GM21381 (cell line): Measurements from ENCODE around the gene NCS1.

ENCODE experiments used
- ATAC-seq: cut with Tn5 transposase; IDR thresholded peaks from one replicate; pipeline ENCODE4 v1.9.1; 2021; ENCODE audit warnings: mild to moderate bottlenecking, moderate library complexity; ENCODE audit not compliant: unreplicated experiment

The NCS1 gene

GRCh38 chr9:130193103-130193502 is 20.9 kb downstream of the NCS1 start:
- no peak for ATAC-seq

DNA sequence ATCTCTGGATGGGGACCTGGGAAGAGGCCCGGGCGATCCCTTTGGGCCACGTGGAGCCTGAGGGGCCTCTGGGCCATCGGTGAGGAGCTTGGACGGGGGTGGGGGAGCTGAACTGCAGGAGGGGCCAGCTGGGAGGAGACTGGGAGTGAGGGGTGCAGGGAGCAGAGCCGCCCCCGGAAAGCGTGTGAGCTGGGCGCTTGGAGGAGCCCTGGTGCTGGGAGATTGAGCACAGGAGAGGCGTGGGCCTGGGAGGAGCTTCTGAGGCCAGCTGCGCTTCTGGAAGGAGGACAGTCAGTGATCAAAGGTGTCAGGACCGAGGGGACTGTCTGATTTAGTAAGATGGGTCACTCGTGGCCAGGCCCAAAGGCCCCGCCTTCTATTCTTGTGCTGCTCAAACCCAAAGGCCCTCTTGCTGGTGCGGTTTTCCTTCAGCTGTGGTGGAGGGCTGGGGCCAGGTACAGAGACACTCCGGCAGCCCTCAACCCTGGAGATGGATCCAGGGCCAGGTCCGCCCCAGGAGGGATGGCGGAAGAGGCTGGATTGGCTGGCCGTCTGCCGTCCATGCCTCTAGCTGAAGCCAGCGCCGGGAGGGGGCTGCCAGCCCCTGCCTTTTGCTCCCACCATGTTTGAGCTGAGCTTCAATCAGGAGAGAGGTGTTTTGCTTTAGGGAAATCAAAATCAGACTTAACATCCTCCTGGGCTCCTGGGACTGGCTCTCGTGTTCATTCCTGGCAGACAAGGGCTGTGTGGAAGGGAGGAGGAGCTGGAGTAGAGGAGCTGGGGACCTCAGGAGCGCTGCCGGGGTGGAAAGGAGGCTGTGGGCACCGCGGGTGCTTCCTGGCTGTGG is 21.6 kb downstream of the NCS1 start:
- ATAC-seq, result no peak

DNA sequence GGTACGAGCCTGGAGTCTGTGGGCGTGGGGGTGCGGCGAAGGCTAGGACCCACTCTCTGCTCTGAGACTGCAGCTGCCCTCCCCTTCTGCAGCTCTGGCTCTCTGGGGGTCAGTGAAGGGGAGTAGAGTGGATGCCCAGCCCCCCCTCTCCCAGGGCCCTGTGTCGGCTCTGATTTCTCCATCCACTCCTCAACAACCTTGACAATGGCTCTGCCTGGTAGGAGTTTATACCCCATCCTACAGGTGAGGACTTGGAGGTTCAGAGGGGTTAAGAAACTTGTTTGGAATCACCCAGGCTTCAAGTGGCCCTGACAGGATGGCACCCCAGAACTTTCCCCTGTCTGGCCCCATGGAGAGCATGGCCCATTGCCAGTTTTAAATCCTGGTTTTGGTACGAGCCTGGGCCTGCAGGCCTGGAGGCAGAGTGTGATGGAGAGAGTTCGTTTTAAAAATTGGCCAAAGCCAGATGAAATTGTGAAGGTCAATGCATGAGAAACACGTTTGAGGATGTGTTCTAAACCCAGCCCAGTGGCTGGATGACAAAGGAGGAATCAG is 22.3 kb downstream of the NCS1 start:
- ATAC-seq, result no peak

- ATAC-seq, result no peak
Observed at GRCh38 chr9:130195638-130196037, 23.4 kb downstream of the NCS1 start.

DNA sequence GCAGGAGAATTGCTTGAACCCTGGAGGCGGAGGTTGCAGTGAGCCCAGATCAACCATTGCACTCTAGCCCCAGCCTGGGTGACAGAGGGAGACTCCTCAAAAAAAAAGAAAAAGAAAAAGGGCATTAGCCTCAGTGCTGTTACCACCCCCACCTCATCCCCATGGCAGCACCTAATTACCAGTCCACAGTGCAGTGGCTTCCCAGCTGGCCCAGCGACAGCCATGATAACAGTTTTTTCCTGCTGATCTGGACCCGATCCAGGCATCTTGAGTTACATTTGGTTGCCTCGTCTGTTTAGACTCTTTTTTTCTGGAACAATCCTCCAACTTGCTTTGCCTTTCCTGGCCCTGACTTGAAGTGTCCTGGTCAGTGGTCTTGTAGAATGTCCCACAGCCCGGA is 24.4 kb downstream of the NCS1 start:
- no peak for ATAC-seq

- ATAC-seq, result no peak
Observed at GRCh38 chr9:130197386-130197785, 25.2 kb downstream of the NCS1 start.

DNA sequence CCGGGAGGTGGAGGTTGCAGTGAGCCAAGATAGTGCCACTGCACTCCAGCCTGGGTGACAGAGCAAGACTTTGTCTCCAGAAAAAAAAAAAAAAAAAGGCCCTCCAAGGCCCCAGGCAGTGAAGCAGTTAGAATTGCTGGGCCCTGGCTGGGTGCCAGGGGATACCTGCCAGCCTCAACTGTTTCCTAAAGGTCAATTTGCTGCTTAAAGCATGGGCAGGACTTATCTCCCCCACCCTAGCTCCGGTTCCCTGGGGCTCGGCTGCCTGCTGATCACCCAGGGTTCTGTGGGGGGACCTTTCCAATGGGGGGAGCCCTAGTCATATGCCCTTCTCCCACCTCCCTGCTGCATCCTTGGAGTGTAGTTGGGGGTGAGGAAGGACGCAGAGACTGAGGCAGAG is 25.7 kb downstream of the NCS1 start:
- no peak for ATAC-seq

GRCh38 chr9:130198501-130199179 is 26.4 kb downstream of the NCS1 start:
- ATAC-seq, result no peak

DNA sequence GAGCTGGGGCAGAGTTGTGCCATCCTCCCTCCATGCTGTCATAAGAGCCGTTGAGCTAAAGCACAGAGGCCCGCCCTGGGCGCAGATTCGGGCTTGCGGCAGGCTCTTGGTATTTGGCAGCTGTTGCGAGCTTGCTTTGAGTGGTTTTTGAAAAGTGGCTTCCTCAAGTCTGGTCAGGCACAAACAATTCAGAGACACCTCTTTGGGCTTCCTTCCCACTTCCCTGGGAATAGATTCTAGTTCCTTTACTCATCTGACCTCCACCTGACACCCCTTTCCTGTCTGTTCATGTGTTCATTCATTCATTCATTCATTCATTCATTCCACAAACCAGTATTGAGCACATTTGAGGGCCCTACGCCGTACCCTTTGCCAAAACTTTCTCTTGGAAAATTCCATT is 27.4 kb downstream of the NCS1 start:
- no peak for ATAC-seq

DNA sequence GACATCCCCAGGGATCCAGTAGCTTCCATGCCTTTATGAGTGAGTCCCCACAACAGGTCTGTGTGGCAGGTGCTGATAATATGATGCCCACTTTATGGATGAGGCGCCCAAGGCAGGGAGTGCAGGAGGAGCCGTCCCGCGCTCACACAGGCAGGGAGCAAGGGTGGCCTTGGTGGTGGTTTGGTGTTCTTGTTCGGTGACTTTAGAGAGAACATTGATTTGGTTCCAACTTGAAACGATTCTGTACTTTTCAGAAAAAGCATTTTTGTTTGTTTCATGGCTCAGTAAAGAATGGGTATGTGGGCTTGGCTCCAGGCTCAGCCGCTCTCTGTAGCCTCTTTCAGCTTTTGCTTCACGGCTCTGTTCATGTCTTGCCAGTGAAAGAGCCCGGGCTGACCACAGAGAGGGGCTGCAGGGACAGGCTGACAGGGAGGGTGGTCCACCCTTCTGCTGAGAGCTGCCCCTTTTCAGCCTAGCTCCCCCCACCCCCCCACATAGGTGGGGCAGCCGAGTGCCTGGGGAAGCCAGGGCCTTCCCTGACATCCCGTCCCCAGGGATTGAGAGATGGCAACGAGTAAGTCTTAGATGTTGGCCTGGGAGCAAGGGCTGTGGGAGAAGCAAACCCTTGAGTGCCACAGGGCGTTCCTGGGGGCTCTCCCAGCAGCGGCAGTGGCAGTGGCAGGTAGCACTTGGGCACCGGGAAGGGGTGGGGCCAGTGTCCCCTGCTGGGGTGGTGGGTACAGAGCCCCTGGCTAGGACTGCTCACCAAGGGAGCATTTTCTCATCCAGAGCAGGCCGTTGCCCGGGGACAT is 28.0 kb downstream of the NCS1 start:
- ATAC-seq, result no peak

GRCh38 chr9:130201399-130201873 is 29.2 kb downstream of the NCS1 start:
- no peak for ATAC-seq

DNA sequence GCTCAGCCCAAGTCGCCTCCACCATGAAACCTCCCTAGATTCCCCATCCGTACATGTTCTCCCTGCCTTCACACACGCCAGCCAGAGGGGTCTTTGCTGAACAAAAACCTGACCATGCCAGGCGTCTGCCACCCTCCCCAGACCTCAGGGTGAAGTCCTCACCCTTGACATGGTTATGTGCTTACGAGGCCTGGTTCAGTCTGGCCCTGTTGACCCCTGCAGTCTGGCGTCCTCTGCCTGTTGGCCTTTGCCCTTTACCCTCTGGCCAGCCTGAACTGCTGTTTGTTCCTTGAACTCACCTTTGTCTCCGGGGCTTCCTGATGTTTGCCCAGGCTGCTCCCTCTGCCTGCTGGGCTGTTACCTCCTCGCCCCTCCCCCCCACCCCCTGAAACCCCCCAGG is 29.8 kb downstream of the NCS1 start:
- ATAC-seq, result no peak

- no peak for ATAC-seq
Observed at GRCh38 chr9:130204341-130204740, 32.1 kb downstream of the NCS1 start.

DNA sequence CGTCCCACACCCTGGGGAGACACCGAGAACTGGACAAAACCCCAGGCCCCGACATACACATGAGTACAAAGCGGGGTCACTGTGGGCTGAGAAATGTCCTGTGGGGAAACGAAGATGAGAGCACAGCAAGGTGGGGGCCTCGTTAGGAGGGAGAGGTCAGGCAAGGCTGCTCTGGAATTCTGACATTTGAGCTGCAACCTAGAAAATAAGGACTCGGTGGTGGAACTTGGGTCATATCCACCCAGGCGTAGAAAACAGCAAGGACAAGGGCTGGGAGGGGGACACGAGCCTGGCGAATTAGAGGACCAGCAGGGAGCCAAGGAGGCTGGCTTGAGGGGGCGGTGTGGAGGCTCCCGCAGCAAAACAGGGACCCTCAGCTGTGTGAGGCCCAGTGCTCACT is 32.8 kb downstream of the NCS1 start:
- ATAC-seq, result no peak

- ATAC-seq, result no peak
Observed at GRCh38 chr9:130205912-130206311, 33.7 kb downstream of the NCS1 start.

DNA sequence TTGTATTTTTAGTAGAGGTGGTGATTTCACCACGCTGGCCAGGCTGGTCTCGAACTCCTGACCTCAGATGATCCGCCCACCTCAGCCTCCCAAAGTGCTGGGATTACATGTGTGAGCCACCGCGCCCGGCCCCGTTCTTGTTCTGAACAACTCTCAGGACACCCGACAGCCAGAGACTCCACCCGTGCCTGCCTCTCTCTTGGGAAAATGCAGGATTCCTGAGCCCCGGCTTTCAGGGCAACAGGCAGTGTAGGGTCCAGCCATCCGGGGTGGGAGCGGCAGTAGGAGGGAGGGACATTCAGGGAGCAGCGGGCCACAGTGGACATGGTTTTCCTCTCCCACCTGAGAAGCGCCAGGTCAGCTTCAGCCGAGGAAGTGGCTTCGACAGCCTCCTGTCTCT is 34.4 kb downstream of the NCS1 start:
- no peak for ATAC-seq

- ATAC-seq, result no peak
Observed at GRCh38 chr9:130207241-130207992, 35.2 kb downstream of the NCS1 start.

DNA sequence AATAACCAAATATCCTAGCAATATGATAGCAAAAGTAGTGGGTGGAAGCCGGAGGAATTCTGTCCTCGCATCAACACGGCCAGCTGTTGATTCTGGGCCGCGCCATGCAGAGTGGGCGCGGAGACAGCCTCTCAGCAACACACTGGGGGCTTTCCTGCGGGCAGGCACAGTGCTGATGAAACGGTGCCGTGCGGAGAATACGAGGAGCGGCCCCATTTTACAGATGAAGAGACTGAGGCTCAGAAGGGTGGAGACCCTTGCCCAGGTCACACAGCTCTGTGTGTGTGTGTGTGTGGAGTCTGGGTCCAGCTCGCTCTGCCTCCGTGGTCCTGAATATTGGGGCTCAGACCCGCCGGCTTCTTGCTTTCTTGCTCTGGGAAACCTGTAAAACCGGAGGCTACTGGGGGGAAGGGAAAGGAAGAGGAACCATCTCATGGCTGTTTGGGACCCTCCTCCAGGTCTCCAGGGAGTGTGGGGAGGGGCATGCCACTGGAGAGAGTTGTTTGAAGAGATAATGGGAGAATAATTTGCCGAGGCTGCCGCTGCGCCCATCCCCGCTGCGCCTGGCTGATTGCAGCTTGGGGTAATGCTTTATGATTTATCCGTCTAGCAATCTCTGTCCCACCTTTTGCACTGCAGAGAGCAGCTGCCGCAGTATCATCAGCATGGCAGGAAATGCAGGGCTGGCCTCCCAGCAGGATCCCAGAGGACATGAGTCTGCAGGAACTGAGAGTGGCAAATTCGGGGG is 36.6 kb downstream of the NCS1 start:
- ATAC-seq, result no peak

GRCh38 chr9:130209422-130209821 is 37.2 kb downstream of the NCS1 start:
- ATAC-seq, result no peak
